ENCODE measurements around the gene PLSCR5.

PLSCR5 gene

GRCh38 chr3:146638718-146639117, 33.6 kb upstream of the PLSCR5 start:
- Histone ChIP-seq H3K4me1 (ENCODE audit: insufficient read depth, low read length, severe bottlenecking) (no peaks in the 10 kb centered on the region), H3K36me3 (ENCODE audit: insufficient read depth, low read length) (no peaks in the 10 kb centered on the region), H3K4me3 (ENCODE audit: low read depth, low read length, poor library complexity, severe bottlenecking) (no peak overlapping the region), H3K9ac (ENCODE audit: low read length) (no peak overlapping the region), H3K4me2 (ENCODE audit: low read length) (no peak overlapping the region), H4K20me1 (ENCODE audit: insufficient read depth, low read length) (no peaks in the 10 kb centered on the region), H2AFZ (ENCODE audit: low read length) (no peak overlapping the region), H3K79me2 (ENCODE audit: insufficient read depth, low read length) (no peaks in the 10 kb centered on the region), H3K27me3 (ENCODE audit: insufficient read depth, low read length) (no peaks in the 10 kb centered on the region), H3K9me3 (ENCODE audit: low read length) (no peaks in the 10 kb centered on the region), H3F3A (ENCODE audit: insufficient read depth, low read length) (no peaks in the 10 kb centered on the region), H3K27ac (ENCODE audit: low read depth, low read length, poor library complexity, severe bottlenecking) (no peak overlapping the region), H3K9me2 (ENCODE audit: low read depth, low read length) (no peaks in the 10 kb centered on the region)
- peak; percentile 26; the same call in 1 of the 2 replicates for TF ChIP-seq CTCF (IDR thresholded peaks at IDR 0.05; ENCODE audit: low read length)
- TF ChIP-seq EZH2 (IDR thresholded peaks at IDR 0.05; ENCODE audit: borderline replicate concordance, low read length): no peak

GRCh38 chr3:146637871-146638270, 32.7 kb upstream of the PLSCR5 start:
- Histone ChIP-seq H3K4me1 (ENCODE audit: insufficient read depth, low read length, severe bottlenecking) (no peaks in the 10 kb centered on the region), H3F3A (ENCODE audit: insufficient read depth, low read length) (no peaks in the 10 kb centered on the region), H3K4me2 (ENCODE audit: low read length) (no peak overlapping the region), H3K79me2 (ENCODE audit: insufficient read depth, low read length) (no peaks in the 10 kb centered on the region), H4K20me1 (ENCODE audit: insufficient read depth, low read length) (no peaks in the 10 kb centered on the region), H3K9me2 (ENCODE audit: low read depth, low read length) (no peaks in the 10 kb centered on the region), H3K4me3 (ENCODE audit: low read depth, low read length, poor library complexity, severe bottlenecking) (no peak overlapping the region), H3K9me3 (ENCODE audit: low read length) (no peaks in the 10 kb centered on the region), H3K27me3 (ENCODE audit: insufficient read depth, low read length) (no peaks in the 10 kb centered on the region), H3K27ac (ENCODE audit: low read depth, low read length, poor library complexity, severe bottlenecking) (no peak overlapping the region), H3K36me3 (ENCODE audit: insufficient read depth, low read length) (no peaks in the 10 kb centered on the region), H3K9ac (ENCODE audit: low read length) (no peak overlapping the region), H2AFZ (ENCODE audit: low read length) (no peak overlapping the region)
- no peak for TF ChIP-seq CTCF (IDR thresholded peaks at IDR 0.05; ENCODE audit: low read length)
- no peak for TF ChIP-seq EZH2 (IDR thresholded peaks at IDR 0.05; ENCODE audit: borderline replicate concordance, low read length)

- Histone ChIP-seq H3K9me2 (ENCODE audit: low read depth, low read length) (no peaks in the 10 kb centered on the region), H3K9me3 (ENCODE audit: low read length) (no peaks in the 10 kb centered on the region), H3K27ac (ENCODE audit: low read depth, low read length, poor library complexity, severe bottlenecking) (no peak overlapping the region), H3K4me2 (ENCODE audit: low read length) (no peak overlapping the region), H3K27me3 (ENCODE audit: insufficient read depth, low read length) (no peaks in the 10 kb centered on the region), H3K9ac (ENCODE audit: low read length) (no peak overlapping the region), H3F3A (ENCODE audit: insufficient read depth, low read length) (no peaks in the 10 kb centered on the region), H4K20me1 (ENCODE audit: insufficient read depth, low read length) (no peaks in the 10 kb centered on the region), H3K4me3 (ENCODE audit: low read depth, low read length, poor library complexity, severe bottlenecking) (no peak overlapping the region), H3K36me3 (ENCODE audit: insufficient read depth, low read length) (no peaks in the 10 kb centered on the region), H3K79me2 (ENCODE audit: insufficient read depth, low read length) (no peaks in the 10 kb centered on the region), H2AFZ (ENCODE audit: low read length) (no peak overlapping the region), H3K4me1 (ENCODE audit: insufficient read depth, low read length, severe bottlenecking) (no peaks in the 10 kb centered on the region)
- TF ChIP-seq CTCF (IDR thresholded peaks at IDR 0.05; ENCODE audit: low read length) (no peak), EZH2 (IDR thresholded peaks at IDR 0.05; ENCODE audit: borderline replicate concordance, low read length) (no peak)
Observed at GRCh38 chr3:146636881-146637280, 31.7 kb upstream of the PLSCR5 start.
